Prostate gland (tissue), 2 donors: Measurements from ENCODE around the gene HNRNPH3. TPM values are rescaled to one million over a fixed set of nuclear protein-coding genes. Genes with fewer than 3 reads are reported as not detected.

Experiments
- DNase-seq: peaks from one replicate; pipeline ENCODE4 v3.0.0-alpha.2; 2019; ENCODE audit warnings: low spot score
- H3K27ac ChIP-seq, 2 donors: fragments of 200-600 bp; sonication (generic); 2 replicates each; pipeline ENCODE4 v1.5.1; 2017 to 2019
- H3K27me3 ChIP-seq: fragments of 200-600 bp; sonication (generic); replicated peaks from 2 replicates; pipeline ENCODE4 v1.5.1; 2019; ENCODE audit not compliant: insufficient read depth
- H3K36me3 ChIP-seq, 2 donors: fragments of 200-600 bp; sonication (generic); 1 replicate in 1 of 2; 2 replicates in 1 of 2; pipeline versions ENCODE4 v1.5.1 to v1.8.1; 2017 to 2019
- H3K4me1 ChIP-seq: fragments of 200-600 bp; sonication (generic); replicated peaks from 2 replicates; pipeline ENCODE4 v1.5.1; 2019
- H3K4me3 ChIP-seq, 2 donors: fragments of 200-600 bp; sonication (generic); 2 replicates each; pipeline ENCODE4 v1.5.1; 2017 to 2019
- H3K9me3 ChIP-seq: fragments of 200-600 bp; sonication (generic); 2 replicates; pipeline ENCODE4 v1.5.1; 2017
- CTCF ChIP-seq, 4 experiments: fragments of 200-600 bp in 2 of 4; fragments of 450-650 bp in 2 of 4; sonication (generic) in 2 of 4; IDR thresholded peaks; 1 replicate in 3 of 4; 2 replicates in 1 of 4; pipeline ENCODE4 v1.5.1; 2016 to 2019; ENCODE audit warnings: antibody characterized with exemption in 4 of 4, mild to moderate bottlenecking in 2 of 4, moderate library complexity in 2 of 4
- POLR2A ChIP-seq: fragments of 450-650 bp; IDR thresholded peaks from one replicate; pipeline ENCODE4 v1.6.1; 2016; ENCODE audit warnings: antibody characterized with exemption, mild to moderate bottlenecking
- POLR2AphosphoS5 ChIP-seq: sonication (generic); formaldehyde crosslinking; IDR thresholded peaks from one replicate; pipeline ENCODE4 v1.6.1; 2017; ENCODE audit warnings: antibody characterized with exemption
- WGBS: methylation state at CpG from one replicate; pipeline ENCODE4 v1.1.5; 2018; 5-methylcytosine and 5-hydroxymethylcytosine counted together
- intact Hi-C: fragments of 100-400 bp; cut with DNase I; formaldehyde crosslinking; loops from one replicate; pipeline ENCODE4 v1.14.2; 2022
- total RNA-seq, 2 donors: library from RNA; depleted of rRNA; stranded (reverse); fragments of >200 nt; gene quantifications; one replicate each; pipeline ENCODE4 v1.1.0, GENCODE V29; 2016

The HNRNPH3 gene
- total RNA-seq, 2 donors from 2014 or later, result 29.1 to 47.5 TPM

GRCh38 chr10:68345621-68346020 lies 13.8 kb downstream of the HNRNPH3 start:
- H3K27ac ChIP-seq, result no peak overlapping the region
- H3K9me3 ChIP-seq, result no peaks in the 10 kb centered on the region
- intact Hi-C loops, result no loop called here
- H3K4me3 ChIP-seq, result no peak overlapping the region
- DNase-seq, result no peak
- no peaks in the 10 kb centered on the region for H3K27me3 ChIP-seq
- no peak for TF ChIP-seq POLR2A
- H3K36me3 ChIP-seq, result peaks cover 5 to 11% of the 10 kb centered on the region in 2 donors
- H3K4me1 ChIP-seq, result no peaks in the 10 kb centered on the region
- WGBS, result 94% methylated on average over 4 of the region's 4 CpGs

- 91% methylated on average over 4 of the region's 4 CpGs for WGBS
- intact Hi-C loops, result no loop called here
Measured at GRCh38 chr10:68346774-68347173, 14.9 kb downstream of the HNRNPH3 start.

GRCh38 chr10:68348265-68348741 lies 16.4 kb downstream of the HNRNPH3 start:
- no peak for DNase-seq
- intact Hi-C loops, result no loop called here
- H3K36me3 ChIP-seq, result no peaks in the 10 kb centered on the region

More at GRCh38 chr10:68346774-68347173, 14.9 kb downstream of the HNRNPH3 start:
- DNase-seq, result no peak
- Histone ChIP-seq H3K27me3 (no peaks in the 10 kb centered on the region), H3K4me3 (no peak overlapping the region), H3K4me1 (no peaks in the 10 kb centered on the region), H3K9me3 (no peaks in the 10 kb centered on the region), H3K36me3 (peaks cover under 1 to 1% of the 10 kb centered on the region in 2 donors), H3K27ac (no peak overlapping the region)
- TF ChIP-seq POLR2A (no peak), POLR2AphosphoS5 (no peak), CTCF (IDR thresholded peaks at IDR 0.05) (no peak)

GRCh38 chr10:68353537-68353936 lies 21.7 kb downstream of the HNRNPH3 start:
- intact Hi-C loops, result no loop called here
- Histone ChIP-seq H3K27me3 (no peaks in the 10 kb centered on the region), H3K9me3 (no peaks in the 10 kb centered on the region), H3K4me1 (no peaks in the 10 kb centered on the region), H3K27ac (no peak overlapping the region), H3K4me3 (no peak overlapping the region), H3K36me3 (no peaks in the 10 kb centered on the region)
- TF ChIP-seq CTCF (IDR thresholded peaks at IDR 0.05) (no peak), POLR2A (no peak), POLR2AphosphoS5 (no peak)
- 100% methylated on average over 2 of the region's 2 CpGs for WGBS
- no peak for DNase-seq

More at GRCh38 chr10:68348265-68348741, 16.4 kb downstream of the HNRNPH3 start:
- H3K27ac ChIP-seq, result no peak overlapping the region
- H3K27me3 ChIP-seq, result no peaks in the 10 kb centered on the region
- no peaks in the 10 kb centered on the region for H3K9me3 ChIP-seq
- WGBS, result 81% methylated on average over 2 of the region's 2 CpGs
- no peak overlapping the region for H3K4me3 ChIP-seq
- H3K4me1 ChIP-seq, result no peaks in the 10 kb centered on the region
- no peak for TF ChIP-seq POLR2AphosphoS5
- peak in 2 of 4 experiments; percentile 22 to 47 for TF ChIP-seq CTCF (IDR thresholded peaks at IDR 0.05)
- no peak for TF ChIP-seq POLR2A

- no peaks in the 10 kb centered on the region for H3K9me3 ChIP-seq
- H3K27me3 ChIP-seq, result no peaks in the 10 kb centered on the region
- WGBS, result 97% methylated on average over 6 of the region's 6 CpGs
- no peak for DNase-seq
- intact Hi-C loops, result no loop called here
- H3K36me3 ChIP-seq, result peaks cover 0 to 5% of the 10 kb centered on the region in 2 donors
- H3K27ac ChIP-seq, result no peak overlapping the region
- no peaks in the 10 kb centered on the region for H3K4me1 ChIP-seq
- TF ChIP-seq POLR2AphosphoS5 (no peak), POLR2A (no peak), CTCF (IDR thresholded peaks at IDR 0.05) (no peak)
- H3K4me3 ChIP-seq, result no peak overlapping the region
Measured at GRCh38 chr10:68359189-68359588, 27.3 kb downstream of the HNRNPH3 start.
